Measurements from ENCODE around the gene CDIPT.
"Not testable (repeated sequence)": the region's sequence is repeated elsewhere in the genome, so short reads cannot be mapped to it uniquely, and the experiment has no call there.

CDIPT gene

DNA sequence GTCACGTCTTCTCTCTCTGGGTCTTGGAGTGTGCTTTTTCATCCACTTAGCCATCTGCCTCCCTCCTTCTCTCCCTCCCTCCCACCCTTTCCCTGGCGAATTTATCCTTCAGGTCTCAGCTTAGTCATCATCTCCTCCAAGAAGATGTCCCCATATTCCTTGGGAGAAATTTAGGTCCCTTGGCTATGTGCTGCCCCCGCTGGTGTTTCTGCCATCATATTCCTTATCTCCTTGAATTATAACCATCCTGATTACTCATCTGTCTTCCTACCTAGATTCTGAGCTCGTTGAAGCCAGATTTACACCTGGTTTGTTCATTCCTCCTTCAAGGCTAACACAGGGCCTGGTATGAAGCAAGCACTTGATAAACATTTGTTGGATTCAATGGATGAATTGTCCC is 31.3 kb upstream of the CDIPT start:
- DNase-seq: no peak

DNA sequence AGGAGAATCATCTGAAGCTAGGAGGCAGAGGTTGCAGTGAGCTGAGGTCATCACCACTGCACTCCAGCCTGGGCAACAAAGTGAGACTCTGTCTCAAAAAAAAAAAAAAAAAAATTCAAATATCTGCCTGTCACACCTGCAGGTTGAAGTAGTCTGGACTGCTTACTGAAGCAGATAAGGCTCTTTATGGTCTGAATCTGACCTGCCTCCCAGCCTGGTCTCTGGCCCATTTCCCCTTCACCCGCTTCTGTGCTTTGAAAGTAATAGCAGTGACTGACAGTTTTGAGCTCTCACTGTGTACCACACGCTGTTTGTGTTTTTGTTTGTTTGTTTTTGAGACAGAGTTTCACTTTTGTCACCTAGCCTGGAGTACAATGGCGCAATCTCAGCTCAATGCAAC is 30.5 kb upstream of the CDIPT start:
- no peak for DNase-seq

DNA sequence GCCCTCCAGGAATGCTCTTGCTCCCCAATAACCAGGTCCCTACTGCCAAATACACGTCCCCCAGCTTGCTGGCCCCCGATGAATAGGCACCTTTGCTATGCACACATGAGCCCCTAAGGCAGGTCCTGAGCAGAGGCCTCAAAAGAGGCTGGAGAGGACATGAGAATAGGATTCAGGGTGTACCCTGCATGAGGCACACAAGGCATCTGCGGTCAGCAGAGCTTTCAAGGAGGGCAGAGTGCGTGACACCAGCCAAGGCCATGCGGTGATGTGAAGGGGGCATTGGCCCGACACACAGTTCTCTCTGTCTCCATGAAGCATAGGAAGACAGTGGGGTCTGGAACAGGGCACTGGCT is 29.4 kb upstream of the CDIPT start:
- DNase-seq: no peak

DNA sequence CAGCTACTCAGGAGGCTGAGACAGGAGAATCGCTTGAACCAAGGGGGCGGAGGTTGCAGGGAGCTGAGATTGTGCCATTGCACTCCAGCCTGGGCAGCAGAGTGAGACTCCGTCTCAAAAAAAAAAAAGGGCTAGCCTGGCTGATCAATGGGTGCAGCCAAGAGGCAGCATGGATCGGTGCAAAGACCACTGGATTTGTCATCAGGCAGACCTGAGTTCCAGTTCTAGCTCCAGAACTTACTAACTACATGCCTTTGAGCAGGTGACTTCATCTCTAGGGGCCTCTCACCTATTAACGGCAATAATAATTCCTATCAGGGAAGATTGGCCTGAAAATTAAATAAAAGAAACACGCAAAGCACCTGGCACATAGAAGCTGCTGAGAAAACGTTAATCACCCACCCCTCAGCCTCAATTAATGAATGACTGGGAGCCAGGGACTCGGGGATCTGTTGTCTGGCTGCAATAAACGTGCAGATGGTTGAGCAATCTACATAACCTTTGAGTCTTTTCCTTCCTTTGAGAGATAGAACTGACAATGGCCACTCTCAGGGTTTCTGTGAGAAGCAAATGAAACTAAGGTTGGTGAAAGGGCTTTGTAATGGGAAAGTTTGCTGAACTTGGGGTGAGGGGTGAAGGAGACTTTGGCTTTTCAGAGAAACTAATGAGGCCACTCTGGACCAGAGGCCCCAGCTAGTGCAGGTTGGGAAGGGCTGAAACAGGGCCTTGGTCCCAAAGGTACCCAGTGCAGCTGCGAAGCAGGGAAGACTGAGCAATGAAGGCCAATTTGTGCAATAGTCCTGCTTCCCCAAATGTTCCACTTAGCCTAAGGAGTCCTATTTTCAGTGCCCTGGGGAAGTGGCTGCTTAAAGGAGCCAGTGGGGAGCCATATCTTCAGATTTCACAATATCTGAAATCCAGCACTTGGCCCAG is 28.8 kb upstream of the CDIPT start:
- DNase-seq: no peak

DNA sequence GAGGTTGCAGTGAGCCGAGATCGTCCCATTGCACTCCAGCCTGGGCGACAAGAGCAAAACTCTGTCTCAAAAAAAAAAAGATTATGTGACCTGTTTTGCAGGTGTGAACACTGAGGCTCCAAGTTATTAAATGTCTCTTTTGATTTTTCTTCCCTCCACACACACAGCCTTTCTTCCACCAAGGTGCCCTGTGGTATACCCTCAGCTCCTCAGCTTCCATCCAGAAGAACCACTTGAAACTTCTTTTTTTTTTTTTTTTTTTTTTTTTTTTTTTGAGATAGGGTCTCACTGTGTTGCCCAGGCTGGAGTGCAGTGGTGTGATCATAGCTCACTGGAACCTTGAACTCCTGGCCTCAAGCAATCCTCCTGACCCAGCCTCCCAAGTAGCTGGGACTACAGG is 26.3 kb upstream of the CDIPT start:
- DNase-seq: not testable (repeated sequence)

DNA sequence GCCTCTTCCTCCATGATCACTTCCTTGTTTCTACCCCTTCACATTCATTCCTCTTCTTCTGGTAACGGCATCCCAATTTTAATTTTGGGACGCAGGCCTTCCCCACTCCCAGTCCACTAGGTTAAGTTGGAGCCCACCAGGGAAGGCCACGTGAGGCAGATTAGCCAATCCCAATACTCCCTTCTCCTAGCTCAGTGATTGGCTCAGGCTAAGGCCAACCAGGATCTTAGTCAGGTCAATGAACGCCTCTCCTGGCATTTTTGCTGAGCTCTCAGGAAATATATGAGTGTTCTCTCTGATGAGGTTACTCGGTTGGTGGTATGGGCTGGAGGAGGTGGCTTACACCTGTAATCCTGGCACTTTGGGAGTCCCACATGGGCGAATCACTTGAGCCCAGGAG is 21.0 kb upstream of the CDIPT start:
- no peak for DNase-seq

DNA sequence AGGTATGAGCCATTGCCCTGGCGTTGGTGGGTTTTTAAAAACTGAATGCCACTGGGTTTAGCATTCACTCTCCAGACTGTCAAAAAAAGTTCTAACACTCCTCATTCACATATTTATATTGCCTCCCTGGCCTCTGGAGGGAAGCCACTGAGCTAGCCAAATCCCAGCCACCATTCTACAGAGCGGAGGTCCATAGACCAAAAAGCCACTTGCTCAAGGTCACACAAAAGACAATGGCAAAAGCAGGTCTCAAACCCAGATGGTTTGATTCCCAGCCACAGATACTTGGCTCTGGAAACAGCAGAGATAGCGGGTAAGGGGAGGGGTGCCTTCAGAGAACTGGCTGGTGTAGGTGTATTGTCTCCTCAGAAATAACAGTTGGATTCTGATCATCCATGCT is 18.0 kb upstream of the CDIPT start:
- DNase-seq: no peak

DNA sequence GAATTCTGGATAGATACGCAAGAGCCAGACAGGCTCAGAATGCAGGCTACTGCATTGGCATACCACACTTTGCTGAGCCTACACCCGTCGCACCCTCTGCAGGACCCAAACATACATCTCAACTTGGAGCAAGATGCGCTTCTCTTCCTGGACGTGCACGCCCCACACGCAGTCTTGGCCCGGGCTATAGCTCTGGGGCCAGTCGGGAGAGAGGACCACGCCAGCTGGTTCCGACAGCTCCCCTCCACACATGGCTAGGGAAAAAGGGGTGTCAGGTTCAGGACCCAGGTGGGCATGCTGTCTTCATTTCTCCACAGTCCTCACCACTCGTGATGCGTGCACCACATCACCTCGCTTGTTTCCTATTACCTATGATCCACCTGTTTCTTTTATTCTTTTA is 15.1 kb upstream of the CDIPT start:
- no peak for DNase-seq

DNA sequence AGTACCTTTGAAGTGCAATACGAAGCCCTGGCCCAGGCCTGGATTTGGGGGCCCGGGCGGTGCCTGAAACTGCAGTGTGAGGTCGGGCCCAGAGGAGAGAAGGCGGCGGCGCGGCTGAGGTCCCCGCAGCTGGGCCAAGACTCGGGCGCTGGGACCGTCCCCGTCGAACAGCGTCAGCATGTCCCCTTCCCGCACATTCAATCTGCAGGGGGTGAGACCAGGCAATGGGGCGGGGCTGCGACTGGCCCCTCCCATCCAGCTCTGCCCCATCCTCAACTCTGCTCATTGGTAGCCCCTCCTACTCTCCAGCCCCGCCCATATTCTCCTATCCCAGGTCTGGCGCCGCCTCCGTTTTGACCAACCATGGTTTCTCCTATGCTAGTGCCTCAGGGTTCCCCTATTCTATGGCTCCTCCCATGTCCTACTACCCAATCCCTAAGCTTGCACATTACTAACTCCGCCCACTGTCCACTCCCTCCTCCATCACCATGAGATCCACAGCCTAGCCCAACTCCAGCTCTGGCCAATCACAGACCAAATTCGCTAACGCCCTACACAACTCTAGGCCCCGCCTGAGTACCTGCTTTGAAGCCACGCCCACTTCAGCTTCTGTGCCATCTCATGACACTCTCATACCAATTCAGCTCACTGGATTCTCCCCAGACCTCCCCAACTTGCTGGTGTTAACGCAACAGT is 14.4 kb upstream of the CDIPT start:
- DNase-seq: peak in 5 of 6 experiments; percentile 15 to 43 (median 25)

DNA sequence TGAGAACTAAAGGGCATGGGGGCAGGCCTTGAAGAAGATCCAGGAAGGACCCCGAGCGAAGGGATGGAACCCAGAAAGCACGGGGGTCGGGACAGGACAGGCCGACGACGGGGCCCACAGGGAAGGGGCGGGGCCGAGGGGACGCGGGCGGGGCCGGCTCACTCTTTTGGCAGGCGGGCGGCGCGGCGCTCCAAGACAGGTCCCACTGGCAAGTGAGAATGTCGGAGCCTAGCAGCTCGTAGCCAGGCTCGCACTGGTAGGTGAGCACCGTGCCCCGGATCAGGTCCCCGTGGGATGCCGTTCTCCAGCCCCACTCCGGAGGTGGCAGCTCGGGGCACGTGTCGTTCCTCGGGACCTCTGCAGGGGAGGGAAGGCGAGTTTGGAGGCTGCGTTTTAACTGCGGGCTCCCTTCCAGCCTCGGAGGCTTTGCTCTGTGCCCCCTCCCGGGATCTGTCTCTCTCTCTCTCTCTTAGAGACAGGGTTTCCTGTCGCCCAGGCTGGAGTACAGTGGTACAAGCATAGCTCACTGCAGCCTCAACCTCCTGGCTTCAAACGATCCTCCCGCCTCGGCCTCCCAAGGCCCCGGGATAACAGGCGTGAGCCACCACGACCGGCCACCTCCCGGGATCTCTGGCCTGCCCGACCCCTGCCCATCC is 13.7 kb upstream of the CDIPT start:
- DNase-seq: peak in 5 of 6 experiments; percentile 8 to 25 (median 17)

DNA sequence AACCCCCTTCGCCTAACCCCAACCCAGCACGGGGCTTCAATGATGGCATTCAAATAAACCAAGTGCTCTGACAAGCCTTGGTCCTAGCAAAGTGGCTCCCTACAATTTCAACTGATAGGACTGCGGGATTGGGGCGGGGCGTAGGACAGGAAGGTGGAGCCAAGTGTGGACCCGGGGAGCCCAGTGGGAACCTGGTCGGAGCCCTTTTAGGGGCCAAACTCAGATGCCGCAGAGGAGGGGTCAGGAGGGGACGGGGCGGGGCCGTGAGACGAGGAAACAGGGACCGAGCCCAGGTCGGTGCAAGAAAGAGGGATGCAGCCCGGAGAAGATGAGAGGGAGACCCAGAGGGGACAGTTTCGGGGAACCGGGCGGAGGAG is 13.2 kb upstream of the CDIPT start:
- DNase-seq: no peak

DNA sequence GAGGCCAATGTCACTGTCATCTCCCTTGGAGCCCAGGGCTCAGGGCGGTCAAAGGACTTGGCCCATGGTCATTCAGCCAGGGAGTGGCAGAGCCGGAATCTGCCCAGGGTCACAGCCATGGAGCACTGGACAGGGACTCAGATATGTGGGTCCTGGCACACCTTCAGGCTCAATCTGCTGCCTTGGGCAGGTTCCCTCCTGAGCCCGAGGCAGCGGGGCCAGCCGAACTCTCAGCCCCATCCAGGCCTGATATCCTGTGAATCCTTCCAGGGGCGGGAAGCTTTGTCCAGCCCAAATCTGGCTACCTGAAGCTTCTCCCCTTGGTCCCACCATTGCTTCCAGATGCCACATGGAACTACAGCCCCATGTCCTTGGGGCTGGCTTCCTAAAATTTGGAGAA is 12.2 kb upstream of the CDIPT start:
- DNase-seq: no peak

DNA sequence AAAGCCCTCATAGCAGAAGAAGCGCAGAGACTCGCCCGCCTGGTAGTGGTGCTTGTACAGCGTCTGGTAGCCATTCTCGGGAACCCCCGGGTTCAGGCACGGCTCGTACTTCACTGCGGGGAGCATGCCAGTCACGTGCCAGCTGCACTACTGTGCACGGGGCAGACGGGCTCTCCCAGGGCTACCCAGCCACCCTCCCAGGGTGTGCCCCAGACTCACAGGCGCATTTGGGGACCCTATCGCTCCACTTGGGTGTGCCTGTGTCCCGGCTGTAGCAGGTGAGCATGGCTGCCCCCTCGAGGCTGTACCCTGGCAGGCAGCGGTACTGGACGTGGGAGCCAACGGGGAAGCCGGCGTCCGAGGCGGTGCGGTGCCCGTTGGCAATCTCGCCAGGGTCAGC is 10.3 kb upstream of the CDIPT start:
- DNase-seq: no peak

DNA sequence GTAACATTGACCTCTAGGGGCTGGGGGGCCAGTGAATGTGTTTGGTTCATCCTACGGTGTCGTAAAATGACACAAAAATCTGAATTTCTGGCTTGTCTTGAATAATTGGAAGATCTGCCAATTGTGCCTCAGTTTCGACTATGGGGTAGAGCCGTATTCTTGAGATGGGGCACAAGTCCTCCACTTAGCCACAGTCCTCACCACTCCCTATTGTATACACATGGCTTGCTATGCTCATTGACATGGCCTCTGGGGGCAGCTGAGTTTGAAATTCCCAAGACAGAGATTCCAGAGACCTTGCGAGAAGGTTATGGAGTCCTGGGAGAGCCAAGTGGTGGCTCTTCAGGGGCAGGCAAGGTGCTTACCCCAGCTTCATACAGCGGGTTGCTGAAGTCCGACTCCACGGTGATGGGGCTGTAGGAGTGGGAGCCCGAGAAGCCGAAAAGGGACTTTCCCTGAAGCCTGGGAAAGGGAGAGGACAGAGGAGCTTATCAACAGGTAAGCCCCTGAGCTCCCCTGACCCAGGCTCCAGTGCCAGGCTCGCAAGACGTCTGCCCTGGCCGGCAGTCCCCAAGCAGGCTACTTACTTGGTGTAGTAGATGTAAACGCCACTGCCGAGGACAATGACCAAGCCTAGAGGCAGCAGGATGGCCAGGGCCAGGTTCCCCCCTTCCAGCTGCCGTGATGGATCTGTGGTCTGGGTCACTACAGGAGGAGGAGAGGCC is 9.0 kb upstream of the CDIPT start:
- no peak for DNase-seq

DNA sequence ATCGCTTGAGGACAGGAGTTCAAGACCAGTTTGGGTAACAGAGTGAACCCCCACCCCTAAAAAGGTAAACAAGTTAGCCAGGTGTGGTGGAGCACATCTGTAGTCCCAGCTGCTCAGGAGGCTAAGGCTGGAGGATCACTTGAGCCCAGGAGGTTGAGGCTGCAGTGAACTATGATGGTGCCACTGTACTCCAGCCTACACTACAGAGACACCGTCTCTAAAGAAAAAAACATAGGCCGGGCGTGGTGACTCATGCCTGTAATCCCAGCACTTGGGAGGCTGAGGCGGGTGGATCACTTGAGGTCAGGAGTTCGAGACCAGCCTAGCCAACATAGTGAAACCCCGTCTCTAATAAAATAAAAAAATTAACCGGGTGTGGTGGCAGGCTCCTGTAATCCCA is 6.0 kb upstream of the CDIPT start:
- not testable (repeated sequence) for DNase-seq

DNA sequence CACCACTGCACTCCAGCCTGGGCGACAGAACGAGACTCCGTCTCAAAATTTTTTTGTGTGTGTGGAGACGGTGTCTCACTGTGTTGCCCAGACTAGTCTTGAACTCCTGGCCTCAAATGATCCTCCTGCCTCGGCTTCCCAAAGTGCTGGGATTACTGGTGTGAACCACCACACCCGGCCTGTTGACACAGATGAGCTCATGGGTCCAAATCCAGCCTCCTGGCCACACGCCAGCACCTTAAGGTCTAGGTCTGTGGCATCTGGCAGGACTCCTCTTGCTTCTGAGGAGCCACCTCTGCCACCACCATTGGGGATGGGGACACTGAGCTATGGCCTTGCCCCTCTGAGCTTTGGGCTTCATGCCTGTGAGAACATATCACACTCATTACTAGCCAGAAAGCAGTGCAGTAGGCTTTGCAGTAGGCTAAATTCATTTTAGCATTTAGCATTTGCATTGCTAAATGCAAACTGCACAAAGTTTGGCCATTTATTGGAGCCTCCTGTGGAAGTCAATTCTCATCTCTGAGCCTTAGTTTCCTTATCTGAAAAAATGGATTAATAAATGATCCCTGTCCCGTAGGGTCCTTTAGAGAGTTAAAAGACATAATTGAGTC is 5.5 kb upstream of the CDIPT start:
- DNase-seq: no peak

DNA sequence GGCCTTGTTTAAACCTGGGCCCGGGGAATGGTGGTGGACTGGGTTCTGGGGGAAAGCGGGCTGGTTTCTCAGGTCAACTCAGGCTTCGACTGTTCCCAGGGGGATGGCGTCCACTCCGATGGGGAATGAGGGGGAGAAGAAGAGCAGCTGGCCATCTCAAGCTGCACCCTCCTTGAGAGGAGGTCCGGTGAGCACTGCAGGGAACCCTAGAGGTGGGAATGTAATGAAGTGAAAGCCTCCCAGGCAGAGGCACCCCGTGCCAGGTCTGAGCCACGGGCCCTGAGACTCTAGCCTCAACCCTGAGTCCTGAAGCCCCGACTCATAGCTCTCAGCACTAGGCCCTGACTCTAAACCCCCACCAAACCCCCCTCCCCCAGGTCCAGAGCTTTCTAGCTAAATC is 1.2 kb upstream of the CDIPT start:
- no peak for DNase-seq

DNA sequence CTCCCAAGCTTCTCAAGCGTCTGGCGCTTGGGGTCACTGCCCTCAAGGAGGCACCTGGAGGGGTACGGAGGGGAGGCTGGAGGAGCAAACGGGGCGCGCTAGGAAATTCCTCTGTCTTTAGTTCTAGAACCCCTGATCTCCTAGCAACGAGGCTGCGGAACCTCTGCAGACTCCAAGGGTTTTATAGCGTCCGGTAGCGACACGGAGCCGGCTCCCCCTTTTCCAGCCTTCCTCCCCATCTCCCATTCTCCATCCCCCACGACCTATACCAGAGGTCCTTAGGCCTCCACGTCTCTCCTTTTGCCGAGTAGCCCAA is 601 bp upstream of the CDIPT start:
- DNase-seq: no peak

DNA sequence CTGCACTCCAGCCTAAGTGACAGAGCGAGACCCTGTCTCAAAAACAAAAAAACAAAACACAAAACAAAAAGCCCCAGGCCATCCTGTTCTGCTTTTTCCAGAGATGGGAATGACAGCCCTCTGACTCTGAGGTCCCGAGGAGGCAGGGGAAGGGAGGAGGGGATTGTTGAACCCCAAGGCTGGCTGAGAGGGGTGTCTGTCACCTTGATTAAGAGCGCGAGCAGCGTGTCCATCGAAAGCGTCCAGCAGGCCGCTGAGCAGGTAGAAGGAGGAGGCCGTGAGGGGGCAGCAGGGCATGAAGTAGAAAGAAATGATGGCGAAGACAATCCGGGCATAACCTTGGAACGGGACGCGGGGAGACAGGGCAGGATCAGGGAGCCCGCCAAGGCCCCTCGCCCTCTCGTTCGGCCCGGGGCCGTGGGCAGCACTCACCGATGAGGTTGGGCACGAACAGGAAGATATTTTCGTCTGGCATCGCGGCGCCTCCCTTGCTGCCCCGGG is 593 bp downstream of the CDIPT start:
- peak in 1 of 6 experiments; percentile 32 for DNase-seq

DNA sequence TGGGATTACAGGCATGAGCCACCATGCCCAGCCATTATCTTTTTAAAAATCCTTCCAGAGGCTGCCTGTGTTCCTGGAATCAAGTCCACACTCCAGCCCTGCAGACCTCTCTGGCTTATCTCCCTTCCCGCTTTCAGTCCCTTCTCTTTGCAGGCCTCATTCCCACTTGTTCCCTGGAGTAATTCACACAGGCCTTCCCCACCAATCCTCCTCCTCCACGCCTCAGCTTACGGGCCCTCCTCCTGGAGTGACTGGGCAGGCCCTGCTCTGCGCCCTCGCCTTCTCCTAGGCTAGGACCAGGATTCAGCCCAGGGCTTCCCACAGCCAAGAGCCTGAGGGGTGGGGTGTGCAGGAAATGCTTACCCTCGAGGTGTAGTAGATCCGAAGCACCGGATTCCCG is 2.8 kb downstream of the CDIPT start:
- no peak for DNase-seq

DNA sequence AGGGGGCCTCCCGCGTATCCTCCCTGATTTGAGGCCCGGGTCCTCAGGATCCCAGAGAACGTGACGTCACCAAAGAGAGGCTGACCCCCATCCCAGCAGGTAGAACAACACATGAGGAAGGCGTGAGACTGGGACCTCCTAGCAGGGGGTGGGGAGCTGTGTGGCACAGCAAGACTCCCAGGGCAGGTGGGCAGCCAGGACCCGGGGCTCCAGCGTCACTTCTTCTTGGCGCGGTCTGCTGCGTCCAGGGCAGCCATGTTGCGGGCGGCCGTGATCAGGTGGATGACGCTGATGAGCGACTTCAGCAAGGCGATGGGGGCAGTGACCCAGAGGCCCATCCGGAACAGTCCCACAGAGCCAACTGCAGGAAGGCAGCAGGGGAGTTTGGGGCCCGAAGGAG is 4.1 kb downstream of the CDIPT start:
- no peak for DNase-seq

DNA sequence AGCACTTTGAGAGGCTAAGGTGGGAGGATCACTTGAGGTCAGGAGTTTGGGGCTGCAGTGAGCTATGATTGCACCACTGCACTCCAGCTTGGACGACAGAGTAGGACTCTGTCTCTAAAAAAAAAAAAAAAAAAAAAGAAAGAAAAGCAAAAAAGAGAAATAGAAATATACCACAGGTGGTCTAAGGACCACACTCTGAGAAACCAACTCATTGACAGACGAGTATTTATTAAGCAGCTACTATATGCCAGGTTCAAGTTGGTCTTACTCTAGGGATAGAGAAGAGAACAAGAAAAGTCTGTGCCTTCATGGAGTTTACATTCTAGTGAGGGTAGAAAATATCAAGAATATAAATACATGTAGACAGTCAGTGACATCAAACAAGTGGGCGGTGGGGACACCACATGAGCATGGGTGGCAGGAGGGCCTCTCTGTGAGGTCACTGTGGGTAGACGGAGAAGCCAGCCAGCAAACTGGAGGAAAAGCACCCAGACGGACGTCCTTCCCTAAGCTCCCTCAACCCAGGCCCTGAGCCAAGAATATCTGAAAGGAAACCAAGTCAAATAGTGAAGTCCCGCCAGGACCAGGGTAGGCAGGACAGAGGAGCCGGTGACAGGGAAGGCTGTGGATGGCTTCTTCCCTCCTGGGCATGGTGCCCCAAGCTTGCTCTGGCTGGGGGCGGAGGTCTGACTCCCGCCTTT is 4.7 kb downstream of the CDIPT start:
- no peak for DNase-seq

All from stimulated activated naive CD4-positive, alpha-beta T cell (primary cell).